AG09309 (cell line): ENCODE results near the gene CELF4.

Experiments used
- DNase-seq: peaks from one replicate; pipeline ENCODE4 v3.0.0-alpha.2; 2010; ENCODE audit warnings: low read depth
- H3K4me3 ChIP-seq: 2 replicates; pipeline ENCODE4 v1.5.1; 2011; ENCODE audit warnings: mild to moderate bottlenecking, low read depth, low read length, moderate library complexity; ENCODE audit not compliant: control insufficient read depth
- CTCF ChIP-seq: IDR thresholded peaks from 2 replicates; pipeline ENCODE4 v1.5.1; 2011; ENCODE audit warnings: mild to moderate bottlenecking, low read depth, low read length, inconsistent platforms; ENCODE audit not compliant: insufficient read depth, control insufficient read depth; ENCODE audit errors: missing control alignments

Gene CELF4

GRCh38 chr18:37383846-37384595 lies 181.6 kb downstream of the CELF4 start:
- no peak for TF ChIP-seq CTCF
- no peak overlapping the region for H3K4me3 ChIP-seq
- no peak for DNase-seq

- TF ChIP-seq CTCF: peak; percentile 13
- no peak for DNase-seq
- no peak overlapping the region for H3K4me3 ChIP-seq
Observed at GRCh38 chr18:37383036-37383785, 182.4 kb downstream of the CELF4 start.

GRCh38 chr18:37381554-37381953 lies 184.0 kb downstream of the CELF4 start:
- no peak overlapping the region for H3K4me3 ChIP-seq
- no peak for TF ChIP-seq CTCF
- DNase-seq: no peak

- no peak for DNase-seq
- no peak overlapping the region for H3K4me3 ChIP-seq
- TF ChIP-seq CTCF: no peak
Observed at GRCh38 chr18:37380546-37381110, 185.0 kb downstream of the CELF4 start.

GRCh38 chr18:37378336-37379010 lies 187.1 kb downstream of the CELF4 start:
- no peak for TF ChIP-seq CTCF
- no peak overlapping the region for H3K4me3 ChIP-seq
- DNase-seq: no peak

GRCh38 chr18:37375181-37375580 lies 190.4 kb downstream of the CELF4 start:
- TF ChIP-seq CTCF: no peak
- no peak overlapping the region for H3K4me3 ChIP-seq
- no peak for DNase-seq
